ENCODE results near the gene CDH4. TPM values are rescaled to one million over a fixed set of nuclear protein-coding genes. Genes with fewer than 3 reads are reported as not detected.

CDH4 gene
- total RNA-seq, 4 donors from 2014 or later = not detected

DNA sequence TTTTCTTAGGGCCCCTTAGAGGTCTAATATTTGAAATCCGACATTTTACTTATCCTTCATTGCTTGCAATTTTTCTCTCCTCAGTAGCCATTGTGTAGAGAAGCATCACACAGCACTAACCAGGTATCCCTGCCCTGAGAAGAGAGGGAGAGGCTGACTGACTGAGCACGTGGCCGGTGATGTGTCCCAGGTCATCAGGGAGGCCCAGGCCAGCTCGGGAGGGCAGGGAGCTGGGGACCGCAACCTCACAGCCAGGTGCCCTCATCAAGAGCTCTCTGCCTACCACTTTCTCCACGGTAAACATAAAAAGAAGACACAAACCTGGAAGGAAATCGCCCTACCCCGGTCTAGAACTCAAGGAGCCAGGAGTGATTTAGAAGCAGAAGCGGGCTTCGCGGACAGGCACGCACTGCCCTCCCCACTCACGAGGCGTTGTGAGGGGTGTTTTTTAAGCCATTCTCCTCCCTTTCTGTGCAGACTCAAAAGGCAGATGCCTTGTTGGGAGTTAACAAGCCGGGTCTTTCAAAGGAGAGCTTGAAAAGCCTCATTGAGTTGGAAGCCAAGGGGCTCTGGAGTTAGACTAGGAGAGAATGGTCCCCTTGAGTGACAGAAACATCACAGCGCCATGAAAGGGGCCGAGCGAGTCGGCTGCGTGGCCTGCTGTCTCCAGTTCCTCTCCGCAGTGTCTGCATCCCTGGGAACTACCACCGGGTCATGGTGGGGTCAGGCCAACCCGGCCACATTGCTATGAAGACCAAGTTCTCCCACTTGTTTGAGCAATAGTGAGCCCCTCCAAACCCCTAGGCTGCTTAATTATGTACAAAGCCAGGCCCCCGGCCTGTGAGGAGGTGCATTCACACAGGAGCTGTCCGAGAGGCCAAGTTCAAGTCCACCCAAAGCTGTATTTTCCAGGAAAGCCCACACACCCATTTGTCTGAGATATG lies 285.4 kb downstream of the CDH4 start:
- intact Hi-C loops (cut with DNase I; ENCODE audit: low total_unique reads) = no loop called here
- Histone ChIP-seq H3K4me3 (no peak overlapping the region), H3K4me1 (no peaks in the 10 kb centered on the region), H3K27ac (no peak overlapping the region), H3K9me3 (no peaks in the 10 kb centered on the region), H3K27me3 (no peaks in the 10 kb centered on the region), H3K36me3 (no peaks in the 10 kb centered on the region)
- no peak for DNase-seq
- TF ChIP-seq POLR2A (IDR thresholded peaks at IDR 0.05) (no peak), EP300 (IDR thresholded peaks at IDR 0.05; ENCODE audit: low read depth) (no peak)
- in situ Hi-C loops (cut with MboI; ENCODE audit: low pct_ligation_motif_present in 1 of 4, low pct_unique_long_range_greater_than_20kb in 1 of 4, low sequenced_read_pairs in 3 of 4) = no loop called here
- 56 to 79% methylated on average over 2 to 25 of the region's 25 CpGs for WGBS, 2 donors (ENCODE audit: low coverage in 1 of 2)

- Histone ChIP-seq H3K4me1 (no peaks in the 10 kb centered on the region), H3K36me3 (no peaks in the 10 kb centered on the region), H3K27ac (no peak overlapping the region), H3K4me3 (no peak overlapping the region), H3K27me3 (no peaks in the 10 kb centered on the region), H3K9me3 (no peaks in the 10 kb centered on the region)
- intact Hi-C loops (cut with DNase I; ENCODE audit: low total_unique reads) (no loop called here), in situ Hi-C loops (cut with MboI; ENCODE audit: low pct_ligation_motif_present in 1 of 4, low pct_unique_long_range_greater_than_20kb in 1 of 4, low sequenced_read_pairs in 3 of 4) (no loop called here)
- DNase-seq = no peak
- WGBS, 2 donors (ENCODE audit: low coverage in 1 of 2) = 80% methylated on average over 2 to 14 of the region's 14 CpGs
- no peak for TF ChIP-seq POLR2A (IDR thresholded peaks at IDR 0.05)
- no peak for TF ChIP-seq EP300 (IDR thresholded peaks at IDR 0.05; ENCODE audit: low read depth)
- TF ChIP-seq CTCF (IDR thresholded peaks at IDR 0.05) = no peak
- no peak for TF ChIP-seq POLR2AphosphoS5 (IDR thresholded peaks at IDR 0.05)
Measured at GRCh38 chr20:61538183-61538942, 286.3 kb downstream of the CDH4 start.

DNA sequence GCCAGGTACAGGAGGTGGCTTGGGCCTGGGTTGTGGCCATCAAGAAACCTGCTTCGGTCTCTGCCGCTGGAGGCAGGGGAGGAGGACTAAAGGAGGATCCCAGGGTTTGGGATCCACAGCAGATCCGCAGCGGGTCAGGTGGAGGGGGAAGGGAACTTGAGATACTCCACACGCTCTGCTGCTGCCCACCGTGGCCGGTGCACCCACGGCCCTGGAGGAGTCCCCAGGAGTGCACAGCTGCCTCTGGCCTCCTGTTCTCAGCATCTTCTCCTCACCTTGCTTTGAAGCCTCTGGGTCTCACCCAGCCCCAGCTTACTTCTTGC lies 286.8 kb downstream of the CDH4 start:
- DNase-seq = no peak
- Histone ChIP-seq H3K27me3 (no peaks in the 10 kb centered on the region), H3K4me3 (no peak overlapping the region), H3K27ac (no peak overlapping the region), H3K9me3 (no peaks in the 10 kb centered on the region), H3K4me1 (no peaks in the 10 kb centered on the region), H3K36me3 (no peaks in the 10 kb centered on the region)
- in situ Hi-C loops (cut with MboI; ENCODE audit: low pct_ligation_motif_present in 1 of 4, low pct_unique_long_range_greater_than_20kb in 1 of 4, low sequenced_read_pairs in 3 of 4) (no loop called here), intact Hi-C loops (cut with DNase I; ENCODE audit: low total_unique reads) (no loop called here)
- 82% methylated on average over 8 of the region's 8 CpGs; no CpG with 5 or more reads in 1 of the 2 donors for WGBS, 2 donors (ENCODE audit: low coverage in 1 of 2)
- no peak for TF ChIP-seq POLR2A (IDR thresholded peaks at IDR 0.05)
- no peak for TF ChIP-seq POLR2AphosphoS5 (IDR thresholded peaks at IDR 0.05)
- TF ChIP-seq EP300 (IDR thresholded peaks at IDR 0.05; ENCODE audit: low read depth) = no peak
- no peak for TF ChIP-seq CTCF (IDR thresholded peaks at IDR 0.05)

GRCh38 chr20:61539706-61540360 lies 287.8 kb downstream of the CDH4 start:
- H3K27me3 ChIP-seq = no peaks in the 10 kb centered on the region
- no peaks in the 10 kb centered on the region for H3K4me1 ChIP-seq
- H3K9me3 ChIP-seq = no peaks in the 10 kb centered on the region
- intact Hi-C loops (cut with DNase I; ENCODE audit: low total_unique reads) (no loop called here), in situ Hi-C loops (cut with MboI; ENCODE audit: low pct_ligation_motif_present in 1 of 4, low pct_unique_long_range_greater_than_20kb in 1 of 4, low sequenced_read_pairs in 3 of 4) (no loop called here)
- no peak for TF ChIP-seq EP300 (IDR thresholded peaks at IDR 0.05; ENCODE audit: low read depth)
- TF ChIP-seq POLR2AphosphoS5 (IDR thresholded peaks at IDR 0.05) = no peak
- TF ChIP-seq CTCF (IDR thresholded peaks at IDR 0.05) = no peak
- no peak for TF ChIP-seq POLR2A (IDR thresholded peaks at IDR 0.05)
- H3K27ac ChIP-seq = no peak overlapping the region
- 88 to 90% methylated on average over 6 to 19 of the region's 19 CpGs for WGBS, 2 donors (ENCODE audit: low coverage in 1 of 2)
- no peak overlapping the region for H3K4me3 ChIP-seq
- no peak for DNase-seq
- no peaks in the 10 kb centered on the region for H3K36me3 ChIP-seq
